Activated T-cell treated with anti-CD3 and anti-CD28 coated beads, Interleukin-2, amount 50 U/mL, for 4 hours (primary cell): Measurements from ENCODE around the gene GNMT. TPM values are rescaled to one million over a fixed set of nuclear protein-coding genes. Genes with fewer than 3 reads are reported as not detected.
A peak's percentile ranks its signal among the peaks of the same experiment; 100 is the strongest.

ENCODE experiments used
- ATAC-seq, 2 donors: fragments of 200-7000 bp; cut with Tn5 transposase; one replicate each; pipeline ENCODE4 v1.10.0; 2021
- DNase-seq: peaks from one replicate; pipeline ENCODE4 v3.0.0-alpha.2; 2020
- H3K27me3 Mint-ChIP-seq: one replicate; pipeline ENCODE4 v1.8.0; 2021; ENCODE audit warnings: low read depth, mixed read lengths
- H3K36me3 Mint-ChIP-seq: one replicate; pipeline ENCODE4 v1.8.0; 2022; ENCODE audit warnings: mixed read lengths; ENCODE audit not compliant: insufficient read depth
- H3K4me1 Mint-ChIP-seq: one replicate; pipeline ENCODE4 v1.8.0; 2021; ENCODE audit warnings: low read depth, mixed read lengths
- H3K4me3 Mint-ChIP-seq: one replicate; pipeline ENCODE4 v1.8.0; 2021; ENCODE audit warnings: mild to moderate bottlenecking, moderate library complexity, mixed read lengths
- H3K9me3 Mint-ChIP-seq: one replicate; pipeline ENCODE4 v1.8.0; 2021; ENCODE audit warnings: mixed read lengths
- total RNA-seq, 3 donors: library from RNA; stranded (reverse); gene quantifications; one replicate each; pipeline ENCODE4 v1.2.1, GENCODE V29; 2021

The GNMT gene
- total RNA-seq, 3 donors from 2014 or later: 0.20 to 0.71 (median 0.69) TPM

GRCh38 chr6:42962502-42963178 is 2.1 kb downstream of the GNMT start:
- no peak for DNase-seq
- peaks cover 9% of the 10 kb centered on the region for H3K4me1 Mint-ChIP-seq
- H3K36me3 Mint-ChIP-seq: peaks cover 11% of the 10 kb centered on the region
- H3K4me3 Mint-ChIP-seq: no peak overlapping the region
- peaks cover 5% of the 10 kb centered on the region for H3K27me3 Mint-ChIP-seq
- ATAC-seq: no peak
- no peaks in the 10 kb centered on the region for H3K9me3 Mint-ChIP-seq

GRCh38 chr6:42963179-42963854 is 2.8 kb downstream of the GNMT start:
- DNase-seq: no peak
- Mint-ChIP-seq H3K27me3 (peaks cover 5% of the 10 kb centered on the region), H3K4me1 (peaks cover 9% of the 10 kb centered on the region), H3K9me3 (no peaks in the 10 kb centered on the region), H3K4me3 (no peak overlapping the region), H3K36me3 (peaks cover 11% of the 10 kb centered on the region)
- no peak for ATAC-seq

DNA sequence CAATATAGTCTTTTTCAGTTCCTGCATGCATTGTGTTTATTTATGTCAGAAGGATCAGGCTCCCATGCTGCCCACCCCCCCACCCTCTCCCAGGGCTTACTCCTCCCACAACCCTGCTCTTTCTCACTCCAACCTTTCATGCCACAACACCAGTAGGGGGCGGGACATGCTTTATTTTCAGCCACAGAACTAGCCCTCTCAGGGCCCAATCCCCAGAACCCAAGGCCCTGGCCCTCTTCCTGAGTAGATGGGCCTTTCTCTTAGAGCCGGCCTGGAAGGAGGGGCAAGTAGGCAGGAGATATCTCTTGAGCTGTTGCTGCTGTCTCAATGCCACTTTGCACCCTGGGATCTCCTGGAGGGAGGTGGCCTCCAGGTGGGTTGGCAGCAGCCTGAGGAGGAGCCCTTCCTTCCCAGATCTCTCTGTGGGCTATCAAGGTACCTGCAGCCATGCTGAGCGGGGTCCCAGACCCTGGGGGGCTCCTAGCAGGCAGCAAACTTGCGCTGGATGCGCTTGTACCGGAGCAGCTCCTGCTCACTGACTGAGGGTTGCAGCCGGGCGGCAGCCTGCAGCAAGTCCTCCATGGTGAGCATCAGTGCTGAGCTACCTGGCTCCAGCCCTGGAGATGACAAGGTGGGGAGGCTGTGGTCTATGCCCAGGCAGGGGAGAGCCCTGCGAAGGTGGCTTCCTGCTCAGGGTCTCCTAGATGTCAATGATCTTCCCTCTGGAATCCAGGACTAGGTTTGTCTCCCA is 3.5 kb downstream of the GNMT start:
- peaks cover 5% of the 10 kb centered on the region for H3K27me3 Mint-ChIP-seq
- H3K4me1 Mint-ChIP-seq: peaks cover 9% of the 10 kb centered on the region
- no peaks in the 10 kb centered on the region for H3K9me3 Mint-ChIP-seq
- ATAC-seq (peak; percentile 33 to 38), DNase-seq (no peak)
- H3K36me3 Mint-ChIP-seq: peaks cover 11% of the 10 kb centered on the region
- H3K4me3 Mint-ChIP-seq: no peak overlapping the region

- Mint-ChIP-seq H3K36me3 (peaks cover 11% of the 10 kb centered on the region), H3K27me3 (peaks cover 5% of the 10 kb centered on the region), H3K9me3 (no peaks in the 10 kb centered on the region), H3K4me3 (no peak overlapping the region), H3K4me1 (peaks cover 4% of the 10 kb centered on the region)
- DNase-seq: no peak
- ATAC-seq: no peak
These were observed 6.0 kb downstream of the GNMT start for GRCh38 chr6:42966571-42966970.

DNA sequence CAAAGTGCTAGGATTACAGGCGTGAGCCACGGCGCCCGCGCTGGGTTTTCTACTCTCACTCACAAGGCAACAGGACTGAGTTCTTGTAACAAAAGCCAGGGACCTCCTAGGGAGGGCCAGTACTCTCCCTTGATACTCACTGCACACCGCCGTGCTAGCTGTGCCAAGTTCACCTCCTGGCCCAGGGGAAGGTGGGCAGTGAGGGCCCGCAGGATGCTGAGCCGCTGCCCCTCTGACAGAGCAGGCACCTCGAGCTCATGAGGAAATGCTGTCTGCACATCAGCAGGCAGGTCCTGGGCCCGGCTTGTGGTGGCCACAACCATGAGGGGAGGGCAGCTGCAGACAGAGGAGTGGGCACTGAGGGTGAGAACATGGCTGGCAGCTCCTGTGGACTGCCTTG is 6.7 kb downstream of the GNMT start:
- H3K9me3 Mint-ChIP-seq: no peaks in the 10 kb centered on the region
- no peak for DNase-seq
- H3K4me3 Mint-ChIP-seq: no peak overlapping the region
- H3K4me1 Mint-ChIP-seq: peaks cover 5% of the 10 kb centered on the region
- no peak for ATAC-seq
- peaks cover 10% of the 10 kb centered on the region for H3K36me3 Mint-ChIP-seq
- peaks cover 3% of the 10 kb centered on the region for H3K27me3 Mint-ChIP-seq

DNA sequence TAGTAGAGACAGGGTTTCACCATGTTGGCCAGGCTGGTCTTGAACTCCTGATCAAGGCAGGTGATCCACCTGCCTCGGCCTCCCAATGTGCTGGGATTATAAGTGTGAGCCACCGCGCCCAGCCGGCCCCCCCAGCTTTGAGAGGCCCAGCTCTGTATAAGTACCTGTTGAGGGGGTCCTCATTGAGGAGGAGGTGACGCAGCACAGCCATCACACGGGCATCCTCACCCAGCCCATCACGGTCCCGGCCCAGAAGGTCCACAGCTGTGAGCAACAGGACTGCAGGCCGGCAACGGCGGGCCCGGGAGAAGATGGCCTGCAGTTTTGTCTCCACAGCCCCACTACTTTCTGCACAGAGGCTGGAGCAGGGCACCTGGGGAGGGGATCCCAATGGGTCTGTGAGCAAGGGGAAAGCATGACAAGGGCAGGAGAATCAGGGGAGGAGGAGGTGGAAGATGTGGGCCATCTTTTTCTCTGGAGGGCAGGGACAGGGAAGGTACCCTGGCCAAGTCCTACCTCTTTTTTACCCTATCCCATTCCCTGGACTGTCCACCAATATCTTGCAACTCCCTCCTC is 7.7 kb downstream of the GNMT start:
- H3K36me3 Mint-ChIP-seq: peaks cover 4% of the 10 kb centered on the region
- no peaks in the 10 kb centered on the region for H3K27me3 Mint-ChIP-seq
- H3K9me3 Mint-ChIP-seq: no peaks in the 10 kb centered on the region
- ATAC-seq: no peak
- no peak for DNase-seq
- peaks cover 5% of the 10 kb centered on the region for H3K4me1 Mint-ChIP-seq
- no peak overlapping the region for H3K4me3 Mint-ChIP-seq

GRCh38 chr6:42968783-42969182 is 8.2 kb downstream of the GNMT start:
- H3K36me3 Mint-ChIP-seq: peaks cover 5% of the 10 kb centered on the region
- no peaks in the 10 kb centered on the region for H3K9me3 Mint-ChIP-seq
- peaks cover 6% of the 10 kb centered on the region for H3K4me1 Mint-ChIP-seq
- no peak for ATAC-seq
- H3K27me3 Mint-ChIP-seq: no peaks in the 10 kb centered on the region
- no peak for DNase-seq
- H3K4me3 Mint-ChIP-seq: no peak overlapping the region

- Mint-ChIP-seq H3K4me3 (no peak overlapping the region), H3K4me1 (peaks cover 9% of the 10 kb centered on the region), H3K27me3 (no peaks in the 10 kb centered on the region), H3K36me3 (peaks cover 7% of the 10 kb centered on the region), H3K9me3 (no peaks in the 10 kb centered on the region)
- ATAC-seq (no peak), DNase-seq (no peak)
These were observed 8.9 kb downstream of the GNMT start for GRCh38 chr6:42969431-42969830.

DNA sequence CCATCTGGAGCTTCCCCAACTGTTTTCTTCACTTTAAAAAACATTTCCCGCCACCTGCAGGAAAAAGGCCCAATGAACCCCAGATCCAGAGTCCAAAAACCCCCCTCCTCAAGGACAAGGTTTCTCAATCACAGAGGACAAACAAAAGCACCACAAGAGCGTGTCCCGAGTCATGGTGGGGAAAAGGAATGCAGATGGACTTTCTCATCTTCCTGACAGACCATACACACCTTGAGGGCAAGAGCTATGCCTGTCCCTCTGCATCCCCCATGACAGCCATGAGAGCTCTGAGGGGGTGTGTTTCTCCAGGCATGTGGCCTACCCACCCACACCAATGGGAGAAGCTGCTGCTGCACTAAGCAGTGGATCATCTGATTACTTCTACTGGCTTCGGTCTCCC is 9.4 kb downstream of the GNMT start:
- H3K9me3 Mint-ChIP-seq: no peaks in the 10 kb centered on the region
- peaks cover 4% of the 10 kb centered on the region for H3K36me3 Mint-ChIP-seq
- ATAC-seq (no peak), DNase-seq (no peak)
- no peak overlapping the region for H3K4me3 Mint-ChIP-seq
- H3K27me3 Mint-ChIP-seq: no peaks in the 10 kb centered on the region
- H3K4me1 Mint-ChIP-seq: peaks cover 10% of the 10 kb centered on the region

- Mint-ChIP-seq H3K27me3 (no peaks in the 10 kb centered on the region), H3K4me1 (peaks cover 16% of the 10 kb centered on the region), H3K36me3 (peaks cover 4% of the 10 kb centered on the region), H3K9me3 (no peaks in the 10 kb centered on the region), H3K4me3 (no peak overlapping the region)
- DNase-seq (no peak), ATAC-seq (peak; percentile 71 to 75)
These were observed 10.5 kb downstream of the GNMT start for GRCh38 chr6:42970871-42971612.

DNA sequence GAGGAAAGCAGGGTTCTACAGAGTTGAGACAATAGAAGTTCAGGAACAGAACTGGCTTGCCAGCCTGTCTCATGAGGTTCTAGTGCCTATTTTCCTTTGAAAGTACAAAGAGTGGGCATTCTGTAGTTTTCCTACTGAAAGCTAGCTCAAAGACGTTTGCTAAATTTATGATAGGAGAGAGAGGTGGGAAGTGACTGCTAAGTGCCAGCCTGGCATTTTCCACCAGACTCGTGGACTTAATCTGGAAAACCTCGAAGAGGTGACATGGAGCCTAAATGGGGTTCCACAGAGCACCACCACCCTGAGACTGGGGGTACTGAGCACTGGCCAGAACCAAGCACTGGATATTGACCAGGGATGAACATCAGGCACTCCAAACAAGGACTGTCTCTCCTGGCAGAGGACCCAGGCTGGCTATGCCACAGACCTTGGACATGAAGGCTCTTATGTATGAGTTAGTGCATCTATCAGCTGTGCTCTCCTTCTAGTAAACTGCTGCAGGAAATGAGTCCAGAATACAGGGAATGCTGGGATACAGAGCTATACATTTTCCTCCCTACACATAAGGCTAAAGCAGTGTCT is 11.3 kb downstream of the GNMT start:
- H3K4me3 Mint-ChIP-seq: no peak overlapping the region
- no peaks in the 10 kb centered on the region for H3K9me3 Mint-ChIP-seq
- DNase-seq: no peak
- peaks cover 4% of the 10 kb centered on the region for H3K36me3 Mint-ChIP-seq
- no peak for ATAC-seq
- H3K4me1 Mint-ChIP-seq: peaks cover 21% of the 10 kb centered on the region
- no peaks in the 10 kb centered on the region for H3K27me3 Mint-ChIP-seq

GRCh38 chr6:42973926-42974325 is 13.4 kb downstream of the GNMT start:
- Mint-ChIP-seq H3K36me3 (peaks cover 6% of the 10 kb centered on the region), H3K4me3 (no peak overlapping the region), H3K4me1 (peaks cover 29% of the 10 kb centered on the region), H3K9me3 (no peaks in the 10 kb centered on the region), H3K27me3 (no peaks in the 10 kb centered on the region)
- ATAC-seq: no peak
- no peak for DNase-seq

GRCh38 chr6:42974919-42975505 is 14.5 kb downstream of the GNMT start:
- peaks cover 37% of the 10 kb centered on the region for H3K4me1 Mint-ChIP-seq
- ATAC-seq (no peak), DNase-seq (no peak)
- no peaks in the 10 kb centered on the region for H3K27me3 Mint-ChIP-seq
- no peaks in the 10 kb centered on the region for H3K9me3 Mint-ChIP-seq
- peaks cover 6% of the 10 kb centered on the region for H3K36me3 Mint-ChIP-seq
- no peak overlapping the region for H3K4me3 Mint-ChIP-seq
